HUDEP-2 (cell line): ENCODE results near the gene NF1.
A peak's percentile ranks its signal among the peaks of the same experiment; 100 is the strongest.
"Not testable (repeated sequence)": the region's sequence is repeated elsewhere in the genome, so short reads cannot be mapped to it uniquely, and the experiment has no call there.

Experiments used
- DNase-seq, 76 experiments: peaks; one replicate each; lab custom pipeline; 2025; ENCODE audit not compliant: unreplicated experiment in 76 of 76; lab: John Stamatoyannopoulos, UW

Gene NF1

GRCh38 chr17:31318851-31319661 is 224.3 kb downstream of the NF1 start:
- no peak for DNase-seq

DNA sequence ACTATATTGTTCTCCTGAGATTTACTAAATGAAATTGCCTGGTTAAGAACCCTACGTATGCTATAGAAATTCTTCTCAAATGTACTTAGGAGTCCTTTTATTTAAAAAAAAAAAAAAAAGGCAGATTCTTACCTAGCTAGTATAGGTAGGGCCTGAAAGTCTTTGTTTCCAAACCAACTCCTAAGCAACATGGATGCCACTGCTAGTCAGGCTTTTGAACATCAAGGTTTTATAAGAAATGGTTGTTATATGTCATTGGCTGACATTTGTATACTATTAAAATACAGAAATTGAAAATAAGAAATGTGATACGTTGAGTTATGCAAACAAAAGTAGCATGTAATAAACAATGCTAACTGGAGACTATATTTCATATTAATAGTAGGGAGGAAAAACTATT is 225.5 kb downstream of the NF1 start:
- no peak for DNase-seq

GRCh38 chr17:31320791-31321190 is 226.0 kb downstream of the NF1 start:
- DNase-seq, result no peak

- DNase-seq, result peak in 4 of 76 experiments; percentile 5 to 22 (median 10)
These were observed 226.7 kb downstream of the NF1 start, which contains the start of gene EVI2A for GRCh38 chr17:31321481-31321880. Gene EVI2A, minus strand, starts transcription at chr17:31321622. Its CDS starts 2,609 bp downstream, at chr17:31319013.

DNA sequence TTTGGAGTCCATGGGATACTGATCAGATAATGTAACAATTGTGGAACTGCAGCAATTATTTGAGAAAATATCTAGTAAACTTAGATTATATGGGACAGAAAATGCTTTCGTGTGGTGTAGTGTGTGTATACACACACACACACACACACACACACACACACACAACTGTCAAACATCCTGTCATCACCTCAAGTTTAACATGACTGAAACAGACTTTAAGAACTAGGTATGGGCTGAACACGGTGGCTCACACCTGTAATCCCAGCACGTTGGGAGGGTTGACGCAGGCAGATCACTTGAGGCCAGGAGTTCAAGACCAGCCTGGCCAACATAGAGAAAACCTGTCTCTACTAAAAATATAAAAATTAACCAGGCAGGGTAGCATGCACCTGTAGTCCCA is 227.2 kb downstream of the NF1 start:
- DNase-seq, result no peak

GRCh38 chr17:31323551-31323950 is 228.8 kb downstream of the NF1 start:
- DNase-seq, result no peak

DNA sequence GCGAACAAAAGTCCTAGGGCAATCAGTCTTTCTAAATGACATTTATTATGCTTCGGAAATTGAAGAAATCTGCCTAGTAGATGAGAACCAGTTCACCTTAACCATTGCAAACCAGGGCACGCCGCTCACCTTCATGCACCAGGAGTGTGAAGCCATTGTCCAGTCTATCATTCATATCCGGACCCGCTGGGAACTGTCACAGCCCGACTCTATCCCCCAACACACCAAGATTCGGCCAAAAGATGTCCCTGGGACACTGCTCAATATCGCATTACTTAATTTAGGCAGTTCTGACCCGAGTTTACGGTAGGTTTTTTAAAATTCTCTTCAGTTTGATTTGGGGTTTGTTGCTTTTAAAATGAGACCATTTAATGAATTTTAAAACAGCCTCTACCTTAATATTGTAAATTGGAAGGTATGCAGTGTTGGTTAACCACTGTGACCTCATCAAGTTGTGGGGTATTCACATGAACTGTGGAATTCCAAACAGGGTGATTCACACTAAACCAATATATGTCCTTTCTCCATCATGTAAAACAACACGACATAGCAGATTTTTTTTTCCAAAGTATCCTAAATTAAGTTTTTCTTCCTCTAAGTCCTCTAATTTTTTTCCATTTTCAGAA is 232.9 kb downstream of the NF1 start:
- no peak for DNase-seq

DNA sequence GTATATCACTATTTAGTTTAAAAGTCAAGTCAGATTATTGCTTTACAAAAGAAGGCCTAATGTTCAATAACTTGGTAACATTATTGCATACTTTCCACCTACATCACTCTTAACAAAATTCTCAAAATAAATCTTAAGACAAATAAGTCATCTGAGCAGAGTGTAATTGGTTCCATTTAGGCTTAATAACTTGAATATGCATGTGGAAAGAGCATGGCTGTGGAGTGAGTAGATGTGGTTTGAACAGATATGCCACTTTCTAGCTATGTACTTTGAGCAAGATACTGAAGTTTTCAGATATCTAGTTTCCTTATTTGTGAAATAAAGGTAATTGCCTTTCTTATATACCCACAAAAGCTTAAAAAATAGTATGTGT is 233.4 kb downstream of the NF1 start:
- no peak for DNase-seq

GRCh38 chr17:31329221-31329620 is 234.4 kb downstream of the NF1 start:
- DNase-seq, result no peak

- DNase-seq, result peak in 49 of 76 experiments; percentile 1 to 61 (median 22)
These were observed 245.3 kb downstream of the NF1 start for GRCh38 chr17:31339906-31340661.

DNA sequence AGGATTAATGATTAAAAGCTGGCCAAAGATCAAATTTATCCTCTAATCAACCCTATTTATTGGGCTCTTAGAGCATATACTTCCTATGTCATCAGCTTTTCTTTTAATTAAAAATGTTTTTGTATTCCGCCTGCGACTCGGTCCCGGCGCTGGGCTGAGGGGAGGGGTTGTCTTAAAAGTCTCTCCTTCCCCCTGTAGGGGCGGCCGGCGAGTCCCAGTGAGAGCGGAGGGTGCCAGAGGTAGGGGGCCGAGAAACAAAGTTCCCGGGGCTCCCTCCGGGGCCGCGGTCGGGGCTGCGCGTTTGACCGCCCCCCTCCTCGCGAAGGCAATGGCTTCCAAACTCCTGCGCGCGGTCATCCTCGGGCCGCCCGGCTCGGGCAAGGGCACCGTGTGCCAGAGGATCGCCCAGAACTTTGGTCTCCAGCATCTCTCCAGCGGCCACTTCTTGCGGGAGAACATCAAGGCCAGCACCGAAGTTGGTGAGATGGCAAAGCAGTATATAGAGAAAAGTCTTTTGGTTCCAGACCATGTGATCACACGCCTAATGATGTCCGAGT is 250.5 kb downstream of the NF1 start:
- not testable (repeated sequence) for DNase-seq

GRCh38 chr17:31349454-31349853 is 254.7 kb downstream of the NF1 start:
- DNase-seq, result no peak

DNA sequence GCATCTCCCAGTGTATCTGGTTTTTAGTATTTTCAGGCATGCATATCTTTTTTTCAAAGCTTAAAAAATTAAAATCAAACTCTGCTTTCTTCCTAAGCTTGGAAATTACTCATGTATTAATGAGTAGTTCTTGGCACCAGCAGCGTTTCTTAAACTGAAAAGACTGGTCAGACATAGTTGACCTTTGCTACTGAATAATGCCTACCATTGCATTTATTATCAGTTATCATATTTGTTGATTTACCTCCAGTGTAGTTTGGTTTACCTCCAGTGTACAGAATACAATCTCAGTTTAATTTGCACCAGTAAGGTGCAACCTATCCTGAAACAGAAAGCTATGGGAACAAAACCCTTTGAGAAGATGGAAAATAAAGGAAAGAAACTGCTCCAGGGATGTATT is 261.2 kb downstream of the NF1 start:
- no peak for DNase-seq

DNA sequence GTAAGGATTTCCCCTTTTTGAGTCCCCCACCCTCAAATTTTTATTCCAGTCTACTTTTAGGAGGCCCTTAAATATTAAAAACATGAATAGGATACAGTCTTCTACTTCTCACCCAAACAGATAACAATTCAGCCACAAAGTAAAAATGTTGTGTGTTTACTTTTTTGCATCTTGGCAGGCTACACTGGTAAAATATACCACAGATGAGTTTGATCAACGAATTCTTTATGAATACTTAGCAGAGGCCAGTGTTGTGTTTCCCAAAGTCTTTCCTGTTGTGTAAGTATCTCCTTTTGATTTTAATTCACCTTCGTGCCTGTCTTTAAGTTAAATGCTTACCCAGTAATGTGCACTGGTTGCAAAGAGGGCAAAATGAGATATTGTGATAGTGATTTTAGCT is 262.3 kb downstream of the NF1 start:
- DNase-seq, result no peak

- DNase-seq, result no peak
These were observed 263.1 kb downstream of the NF1 start for GRCh38 chr17:31357839-31358394.

DNA sequence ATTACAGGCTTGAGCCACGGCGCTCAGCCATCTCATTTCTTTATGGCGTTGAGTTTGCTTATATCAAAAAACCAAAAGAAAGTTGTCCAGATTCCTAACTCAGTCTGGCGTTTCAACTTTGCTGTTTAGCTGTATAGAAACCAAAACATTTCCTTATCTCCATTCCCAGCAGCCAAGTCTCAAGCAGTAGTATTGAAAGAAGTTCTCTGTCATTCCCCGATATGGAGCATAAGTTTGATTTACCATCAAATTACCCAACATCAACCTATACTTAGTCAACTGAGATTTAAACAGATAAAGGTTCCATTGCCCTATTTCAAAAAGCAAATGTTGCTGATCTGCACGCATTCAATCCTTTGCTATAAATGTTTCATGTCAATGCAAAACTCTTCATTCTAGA is 269.2 kb downstream of the NF1 start:
- no peak for DNase-seq

DNA sequence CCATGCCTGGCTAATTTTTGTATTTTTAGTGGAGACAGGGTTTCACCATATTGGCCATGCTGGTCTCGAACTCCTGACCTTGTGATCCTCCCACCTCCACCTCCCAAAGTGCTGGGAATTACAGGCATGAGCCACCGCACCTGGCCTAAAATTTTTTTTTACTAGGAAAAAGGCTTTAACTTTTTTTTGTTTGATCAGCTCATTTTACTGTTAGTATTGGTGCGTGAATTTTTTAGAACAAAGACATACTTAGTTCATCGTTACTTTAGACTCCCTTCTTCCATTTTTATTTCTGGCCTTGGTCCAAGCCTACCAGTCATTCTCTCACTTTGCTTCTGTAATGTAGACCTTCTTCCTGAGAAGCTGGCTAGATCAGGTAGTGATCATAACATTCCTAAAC is 271.3 kb downstream of the NF1 start:
- no peak for DNase-seq

GRCh38 chr17:31369266-31369665 is 274.5 kb downstream of the NF1 start:
- no peak for DNase-seq

- DNase-seq, result peak in 5 of 76 experiments; percentile 6 to 23 (median 11)
These were observed 276.8 kb downstream of the NF1 start for GRCh38 chr17:31371511-31372097.
